ENCODE data around the gene FBRSL1.

- no peak for TF ChIP-seq CTCF (IDR thresholded peaks at IDR 0.05 in 8 of 11, conservative IDR thresholded peaks at IDR 0.05 in 3 of 11)
- peak in 2 of 3 donors; percentile 4 to 13 for TF ChIP-seq POLR2AphosphoS5 (IDR thresholded peaks at IDR 0.05)
Observed at GRCh38 chr12:132537836-132538662, 48.1 kb downstream of the FBRSL1 start.
